HG03469 (cell line): ENCODE measurements around the gene NXPH4.

Source experiments
- ATAC-seq: cut with Tn5 transposase; IDR thresholded peaks from one replicate; pipeline ENCODE4 v1.9.1; 2021; ENCODE audit warnings: mild to moderate bottlenecking, moderate library complexity, moderate number of reproducible peaks; ENCODE audit not compliant: unreplicated experiment

NXPH4 gene

DNA sequence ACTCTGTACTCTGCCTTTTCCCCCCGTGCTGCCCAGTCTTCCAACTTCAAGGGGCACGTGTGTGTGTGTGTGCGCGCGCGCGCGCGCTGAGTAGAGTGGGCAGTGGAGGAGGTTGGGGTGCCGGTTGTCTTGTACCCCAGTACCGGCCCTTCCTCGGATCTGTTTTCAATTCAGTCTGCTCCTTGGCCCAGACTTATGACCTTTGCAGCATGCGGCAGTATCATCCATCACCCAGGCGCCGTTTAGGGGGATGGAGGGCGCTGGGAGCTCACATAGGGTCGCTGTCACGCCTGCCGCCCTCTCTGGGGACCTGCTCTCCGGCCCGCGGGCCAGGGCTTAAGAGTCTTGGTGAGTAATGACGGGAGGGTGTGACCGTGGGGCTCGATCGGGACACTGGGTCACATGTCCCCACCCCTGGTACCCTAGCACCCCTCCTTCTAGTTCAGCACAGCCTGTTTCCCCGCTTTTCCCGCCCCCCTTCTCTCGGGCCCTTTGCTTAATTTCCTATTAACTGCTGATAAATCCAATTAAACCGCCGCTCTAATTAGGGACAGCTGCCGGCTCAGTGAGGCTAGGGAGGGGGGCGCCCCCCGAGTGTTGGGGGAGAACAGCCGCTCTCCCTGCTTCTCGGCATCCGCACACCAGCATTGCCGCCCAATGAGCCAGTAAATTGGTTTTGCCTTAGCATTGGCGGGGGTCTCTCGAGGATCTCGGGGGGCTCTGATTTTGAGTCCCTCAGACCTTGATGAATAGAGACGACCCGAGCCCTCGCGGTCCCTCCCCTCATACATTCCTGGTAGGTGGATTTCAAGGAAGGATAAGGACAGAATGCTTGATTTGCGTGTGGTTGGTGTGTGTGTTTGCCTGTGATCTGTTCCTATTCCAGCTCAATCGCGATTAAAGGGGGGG is 25.1 kb downstream of the NXPH4 start:
- no peak for ATAC-seq

DNA sequence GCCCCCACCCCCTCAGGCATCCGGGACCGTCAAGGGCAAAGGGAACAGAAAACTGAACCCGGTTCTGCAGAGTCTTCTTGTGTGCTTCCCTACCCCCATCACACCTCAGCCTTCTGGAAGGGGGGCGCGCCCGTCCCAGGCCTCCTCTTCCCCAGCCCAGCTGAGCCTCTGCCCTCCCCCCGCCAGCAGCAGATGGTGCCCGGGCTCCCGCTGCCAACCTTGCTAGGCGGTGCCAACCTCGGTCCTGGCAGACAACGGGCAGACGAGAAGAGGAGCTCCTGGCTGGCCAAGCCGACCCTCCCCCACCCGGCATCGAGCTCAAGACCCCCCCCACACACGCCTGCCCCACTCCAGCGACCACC is 25.7 kb downstream of the NXPH4 start:
- no peak for ATAC-seq

DNA sequence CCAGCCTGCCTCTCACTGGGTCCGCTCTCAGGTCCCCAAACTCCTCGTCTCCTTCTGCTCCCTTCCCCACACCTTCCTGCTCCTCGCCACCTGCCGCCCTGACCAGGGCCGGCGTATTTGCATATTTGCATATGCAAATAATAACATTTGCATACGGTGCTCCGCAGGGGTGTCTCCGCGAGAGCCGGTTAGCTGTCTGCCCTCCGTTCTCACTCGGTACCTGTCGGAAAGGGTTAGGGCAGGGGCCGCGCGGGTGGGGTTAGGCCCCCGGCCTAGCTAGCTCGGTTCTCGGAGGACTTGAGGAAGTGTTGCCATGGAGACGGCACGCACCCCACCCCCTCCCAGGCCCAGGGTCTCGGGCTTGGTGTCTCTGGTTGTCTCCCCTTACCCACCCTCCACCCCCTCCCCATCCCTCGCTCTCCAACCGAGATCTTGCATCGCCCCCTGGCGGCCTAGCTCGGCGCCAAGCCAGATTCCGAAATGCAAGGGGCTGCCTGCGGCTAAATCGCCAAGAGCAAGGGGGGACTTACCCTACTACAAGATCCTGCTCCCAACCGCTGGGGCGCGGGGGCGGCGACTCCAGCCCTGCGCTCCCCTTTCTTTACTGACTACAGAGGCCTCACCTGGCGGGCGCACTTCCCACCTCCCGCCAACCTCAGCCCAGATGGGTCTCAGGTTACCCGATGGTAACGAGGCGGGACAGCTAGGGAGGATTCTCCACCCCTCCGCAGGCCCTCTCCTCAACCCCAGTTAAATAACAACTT is 26.3 kb downstream of the NXPH4 start:
- ATAC-seq: no peak

DNA sequence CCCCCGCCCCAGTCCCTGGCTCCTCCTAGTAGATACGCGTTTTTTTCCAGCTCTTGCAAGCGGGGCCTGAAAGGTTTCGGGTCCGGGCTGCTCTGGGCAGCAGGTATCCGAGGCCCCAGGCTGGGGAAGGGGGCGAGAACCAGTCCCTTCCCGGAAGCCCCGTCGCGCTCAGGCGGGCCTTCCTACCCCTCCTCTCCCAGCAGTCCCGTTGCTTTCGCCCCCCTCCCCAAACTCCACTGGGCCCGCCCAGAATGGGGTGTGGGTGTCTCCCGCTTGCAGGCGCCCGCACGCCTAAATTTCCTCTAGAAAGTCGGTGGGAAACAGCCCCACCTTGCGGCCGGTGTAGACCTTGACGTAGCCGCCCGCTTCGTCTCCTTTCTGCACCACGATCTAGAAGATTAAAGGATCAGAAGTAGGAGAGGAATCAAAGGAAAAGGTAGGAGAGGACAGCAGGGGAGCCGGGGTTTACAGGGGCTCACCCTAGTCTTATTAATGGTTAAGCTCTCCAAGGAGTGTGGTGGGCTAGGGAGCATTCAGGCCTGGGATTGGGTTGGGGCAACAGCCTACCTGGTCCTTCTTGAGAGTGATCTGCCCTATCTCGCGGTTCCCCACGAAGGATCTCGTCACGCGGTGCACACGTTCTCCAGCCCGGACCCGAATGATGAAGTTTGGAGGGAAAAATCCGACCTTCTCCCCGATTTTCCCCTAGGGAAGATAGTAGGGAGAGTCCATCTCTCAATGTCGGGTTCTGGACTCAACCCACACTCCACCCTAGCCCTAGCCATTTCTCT is 27.1 kb downstream of the NXPH4 start:
- ATAC-seq: no peak

DNA sequence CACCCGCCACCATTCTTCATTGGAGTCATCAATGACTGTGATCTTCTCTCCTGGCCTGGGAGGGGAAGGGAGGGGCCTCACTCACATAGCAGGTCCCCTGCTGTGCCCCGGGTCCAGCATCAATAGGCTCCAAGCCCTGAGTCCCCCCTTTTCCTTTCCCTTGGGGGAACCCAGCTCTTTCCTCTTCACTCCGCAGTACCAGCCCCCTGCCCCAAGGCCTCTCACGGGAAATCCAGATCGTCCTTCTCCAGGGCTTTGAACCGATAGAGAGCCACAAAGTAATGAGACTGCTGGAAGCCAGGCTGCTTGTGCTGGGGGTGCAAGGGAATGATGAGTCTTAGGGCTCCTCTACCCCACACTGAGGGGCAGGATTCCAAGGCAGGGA is 27.7 kb downstream of the NXPH4 start:
- no peak for ATAC-seq

DNA sequence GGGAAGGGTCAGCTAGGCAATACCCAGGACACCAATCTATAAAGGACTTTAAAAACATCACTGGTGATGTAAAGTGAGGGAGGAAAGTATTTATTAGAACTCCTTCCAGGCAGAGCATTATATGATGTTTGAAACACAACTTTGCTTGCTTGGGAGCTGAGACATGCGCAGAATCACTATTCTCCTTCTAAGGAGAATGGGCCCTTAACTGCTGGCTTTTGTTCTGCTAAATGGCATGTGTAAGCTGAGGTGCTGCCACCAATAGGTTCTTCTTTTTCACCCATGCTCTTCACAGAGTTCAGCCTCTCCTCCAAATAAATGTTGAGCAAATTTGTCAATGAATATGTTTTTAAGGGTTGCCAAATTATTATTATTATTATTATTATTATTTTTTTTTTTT is 30.4 kb downstream of the NXPH4 start:
- ATAC-seq: no peak

DNA sequence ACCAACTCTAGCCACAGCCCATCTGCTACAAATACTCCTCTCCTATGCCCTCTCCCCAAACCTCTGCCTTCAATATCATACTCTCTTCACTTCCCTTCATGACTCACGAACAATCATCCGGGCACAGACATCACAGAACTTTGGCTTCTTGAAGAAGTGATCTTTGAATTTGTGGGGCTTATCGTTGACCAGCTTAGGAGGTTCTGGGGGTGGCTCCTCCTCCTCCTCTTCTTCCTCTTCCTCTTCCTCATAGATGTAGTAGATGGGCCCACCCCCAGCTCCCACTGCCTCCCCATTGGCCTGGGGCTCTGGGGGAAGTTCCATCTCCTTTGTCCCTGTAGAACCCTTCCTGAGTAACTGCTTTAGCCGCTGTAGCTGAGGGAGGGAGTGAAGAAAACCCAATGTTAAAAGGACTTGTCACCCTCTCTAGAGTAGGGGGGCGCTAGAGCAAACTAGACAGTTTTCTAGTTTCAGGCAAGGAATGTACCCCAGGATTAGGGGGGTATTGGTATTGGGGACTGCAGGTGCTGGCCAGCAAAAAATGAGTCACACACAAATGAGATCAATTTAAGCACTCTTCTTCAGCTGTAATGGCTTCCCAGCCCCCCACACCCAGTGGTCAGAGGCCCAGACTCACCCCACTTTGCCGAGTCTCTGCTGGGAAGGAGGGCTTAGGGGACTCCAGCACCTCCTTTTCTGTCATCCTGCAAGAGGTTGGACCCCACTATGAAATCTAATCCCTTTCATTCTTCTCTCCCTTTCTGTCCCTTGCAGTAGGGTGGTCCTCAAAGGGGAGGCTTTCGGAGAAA is 32.5 kb downstream of the NXPH4 start:
- ATAC-seq: no peak

DNA sequence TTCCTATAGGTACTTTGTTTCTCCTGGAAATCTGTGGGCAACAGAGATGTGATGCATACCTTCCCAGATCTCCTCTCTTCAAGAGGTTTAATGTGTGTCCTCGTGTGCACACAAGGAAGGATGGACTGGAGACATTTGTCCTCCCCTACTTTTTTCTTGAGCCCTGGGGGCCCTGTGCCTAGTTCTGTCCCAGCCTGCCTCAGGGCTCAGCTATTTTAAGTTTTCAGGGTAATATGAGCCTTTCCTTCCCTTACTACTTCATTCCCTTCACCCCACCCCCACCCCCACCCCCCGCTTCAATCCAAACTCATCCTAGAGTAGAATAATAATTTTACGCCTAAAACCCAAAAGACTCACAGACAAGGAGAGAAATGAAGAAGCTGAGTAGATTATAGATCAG is 33.9 kb downstream of the NXPH4 start:
- no peak for ATAC-seq

DNA sequence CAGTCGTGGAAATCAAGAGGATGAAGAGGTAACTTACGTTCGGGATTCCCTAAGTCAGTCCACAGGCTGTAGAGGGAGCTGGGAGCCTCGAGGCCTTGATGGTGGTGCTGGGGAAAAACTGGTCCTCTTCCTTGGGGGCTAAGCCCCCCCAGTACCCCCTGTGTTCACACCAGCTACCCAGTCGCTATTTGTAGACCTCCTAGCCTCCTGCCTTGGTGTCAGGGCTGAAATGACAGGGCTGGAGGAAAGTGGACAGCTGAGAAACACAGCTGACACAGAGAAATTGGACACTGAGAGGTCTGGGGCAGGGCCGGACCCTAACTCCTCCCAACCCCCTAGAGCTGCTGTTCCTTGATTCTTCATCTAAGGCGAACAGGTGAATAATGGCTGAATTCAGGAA is 34.4 kb downstream of the NXPH4 start, which contains the start of gene STAC3:
Gene STAC3 (minus strand): TSS at position 232 of the 400 bp plus-strand sequence. CDS start 1,551 bp downstream, outside the sequence.
- ATAC-seq: no peak

DNA sequence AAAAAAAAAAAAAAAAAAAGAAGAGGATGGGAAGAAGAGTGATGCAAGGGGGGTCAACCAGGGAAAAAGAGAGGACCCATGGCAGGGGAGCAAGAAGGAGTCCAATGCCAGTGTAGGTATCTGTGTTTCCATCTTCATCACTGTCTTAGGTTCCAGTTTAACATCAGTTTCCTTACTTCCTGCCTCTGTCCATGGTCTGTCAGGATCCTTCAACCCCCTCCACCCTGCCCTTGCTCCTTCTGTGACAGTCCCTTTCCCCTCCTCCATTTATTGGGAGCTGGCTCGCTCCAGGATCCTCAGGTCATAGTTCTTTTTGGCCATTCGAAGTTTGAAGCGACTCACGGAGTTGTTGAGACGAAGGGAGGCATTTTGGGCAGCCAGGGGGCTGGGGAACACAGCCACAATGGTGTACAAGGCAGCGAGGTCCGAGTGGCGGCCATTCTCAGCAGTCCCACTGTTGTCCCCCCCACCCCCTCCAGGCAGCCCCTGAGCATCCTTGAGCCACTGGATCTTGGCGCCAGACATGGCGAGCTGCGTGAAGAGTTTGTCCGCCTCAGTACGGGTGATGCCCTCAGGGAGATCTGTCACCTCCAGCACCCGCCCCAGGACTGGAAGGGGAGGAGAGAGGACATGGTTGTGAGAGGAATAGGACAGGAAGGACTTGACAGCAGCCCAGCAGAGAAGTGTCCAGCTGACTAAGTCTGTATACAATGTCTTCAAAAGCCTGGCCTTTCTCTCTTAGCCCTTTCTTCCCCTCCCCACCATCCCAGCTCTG is 38.1 kb downstream of the NXPH4 start:
- no peak for ATAC-seq

DNA sequence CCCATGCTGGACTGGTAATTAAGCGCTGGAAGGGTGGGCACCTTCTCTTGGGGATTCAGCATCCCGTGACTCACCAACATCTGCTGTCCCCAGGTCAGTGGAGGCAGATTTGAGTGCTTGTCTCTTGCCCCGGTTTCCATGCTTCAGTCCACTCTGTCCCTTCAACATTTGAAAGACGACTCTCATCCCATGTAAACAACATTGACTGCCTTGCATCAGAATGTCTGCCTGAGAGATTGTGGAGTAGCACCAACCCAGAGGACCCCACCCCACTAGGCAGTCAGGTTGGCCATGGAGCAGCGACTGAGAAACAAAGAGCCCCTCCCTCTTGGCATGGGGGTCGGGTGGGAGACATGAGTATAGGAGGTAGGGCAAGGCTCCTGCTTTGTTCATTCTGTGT is 39.3 kb downstream of the NXPH4 start:
- no peak for ATAC-seq

DNA sequence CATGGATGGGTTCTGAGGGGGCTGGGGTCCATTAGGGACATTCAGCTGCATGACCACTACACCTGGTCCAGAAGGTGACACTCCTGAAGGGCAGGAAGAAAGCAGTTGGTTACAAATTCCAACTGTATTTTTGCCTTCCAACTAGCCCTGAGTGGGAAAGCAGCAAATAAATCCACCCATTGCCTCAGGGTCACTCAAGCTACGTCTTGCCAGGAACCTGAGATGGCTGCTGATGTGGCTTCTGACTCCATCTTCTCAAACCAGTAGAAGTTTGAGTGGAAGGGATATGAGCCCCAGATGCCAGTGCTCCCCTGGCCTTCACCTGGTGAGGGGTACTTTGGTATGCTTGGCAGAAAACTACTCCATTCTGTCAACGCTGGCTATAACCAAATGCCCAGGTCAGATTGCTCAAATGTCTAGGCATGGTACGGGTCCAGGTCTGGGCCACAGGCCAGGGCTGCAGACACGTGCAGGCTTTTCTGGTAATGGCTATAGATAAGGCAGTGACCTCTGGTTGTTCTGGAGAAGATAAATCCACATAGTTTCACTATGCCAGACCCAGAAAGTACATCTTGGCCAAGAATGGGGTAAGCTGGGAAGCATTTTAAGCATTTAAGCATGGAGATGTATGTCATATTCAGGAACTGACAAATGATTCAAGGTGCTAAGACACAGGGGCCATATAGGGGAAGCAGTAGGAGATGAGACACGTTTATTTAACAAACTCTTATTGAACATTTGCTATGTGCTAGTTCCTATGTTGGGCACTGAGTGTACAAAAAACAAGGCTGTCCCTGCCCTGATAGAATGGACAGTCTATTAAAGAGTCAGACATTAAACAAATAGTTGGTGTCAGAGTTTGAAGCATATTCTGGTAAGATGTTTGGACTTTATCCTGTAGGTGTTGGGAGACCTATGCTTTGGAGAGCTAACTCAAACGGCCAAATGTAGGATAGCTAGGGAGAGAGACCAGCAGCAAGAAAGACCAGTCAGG is 42.7 kb downstream of the NXPH4 start:
- no peak for ATAC-seq

DNA sequence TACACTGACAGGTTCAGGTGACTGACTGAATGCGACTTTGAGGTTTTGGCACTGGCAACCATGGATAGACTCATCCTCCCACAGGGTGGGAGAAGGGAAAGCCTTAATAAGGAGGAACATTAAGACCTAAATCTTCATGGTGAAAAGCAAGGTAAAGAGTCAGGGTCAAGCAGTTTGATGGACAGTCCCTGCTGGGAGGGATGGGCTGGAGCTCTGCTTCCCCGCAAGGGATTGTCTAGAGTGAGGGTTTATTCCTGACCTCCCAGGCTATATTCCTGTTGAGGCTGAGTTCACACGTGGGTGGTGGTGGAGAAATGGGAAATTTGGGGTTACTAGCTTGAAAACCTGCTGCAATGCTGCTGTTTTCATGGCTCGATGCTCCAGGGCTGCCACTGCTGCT is 43.8 kb downstream of the NXPH4 start:
- no peak for ATAC-seq

DNA sequence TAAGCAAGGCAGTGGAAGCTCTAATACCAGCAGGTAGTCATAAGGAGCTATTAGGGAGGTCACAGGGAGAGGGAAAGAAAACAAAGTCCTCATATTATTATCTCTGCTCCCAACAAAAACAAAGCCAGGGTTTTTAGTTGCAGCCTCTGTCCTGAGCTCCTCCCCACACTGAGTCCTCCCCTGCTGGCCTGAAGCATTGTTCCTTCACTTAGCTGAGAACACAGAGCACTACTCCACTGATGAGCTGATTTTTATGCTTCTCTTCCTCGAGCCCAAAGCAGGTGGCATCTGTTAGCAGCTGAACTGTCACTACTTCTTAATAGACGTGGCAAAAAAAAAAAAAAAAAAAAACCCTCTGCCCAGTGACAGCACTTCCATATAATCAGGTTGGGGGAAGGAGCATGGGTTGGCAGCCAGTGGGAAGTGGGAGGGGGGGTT is 44.9 kb downstream of the NXPH4 start:
- no peak for ATAC-seq

DNA sequence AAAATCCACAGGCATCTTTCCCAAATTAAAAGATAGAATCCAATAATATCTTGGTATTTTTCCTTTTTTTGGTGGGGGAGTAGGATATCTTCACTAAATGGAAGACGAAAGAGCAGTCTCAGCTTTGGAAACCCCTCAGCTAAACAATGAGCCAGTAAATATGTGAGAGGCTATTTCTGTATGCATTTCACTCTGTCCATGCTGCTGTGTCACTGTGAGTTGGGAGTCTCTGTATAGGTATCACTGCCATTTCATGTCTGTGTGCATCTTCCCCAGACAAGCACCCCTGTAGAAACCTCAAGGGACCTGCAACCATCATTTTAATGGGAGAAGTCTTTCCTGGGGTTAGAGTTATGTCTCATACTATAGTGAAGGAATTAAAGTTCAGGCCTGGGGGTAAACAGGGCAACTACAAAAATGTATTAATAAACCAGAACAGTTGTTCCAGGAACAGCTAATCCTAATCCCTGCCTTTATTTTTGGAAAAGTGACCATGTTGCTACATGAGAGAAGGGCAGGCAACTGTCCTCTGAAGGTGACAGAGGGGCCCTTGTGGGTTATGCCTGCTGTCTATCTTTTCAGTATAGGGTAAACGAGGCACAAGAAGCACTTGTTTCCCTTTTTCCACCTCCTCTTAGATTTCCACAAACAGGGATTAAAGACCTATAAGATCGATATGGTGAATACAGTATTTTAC is 45.7 kb downstream of the NXPH4 start:
- no peak for ATAC-seq

DNA sequence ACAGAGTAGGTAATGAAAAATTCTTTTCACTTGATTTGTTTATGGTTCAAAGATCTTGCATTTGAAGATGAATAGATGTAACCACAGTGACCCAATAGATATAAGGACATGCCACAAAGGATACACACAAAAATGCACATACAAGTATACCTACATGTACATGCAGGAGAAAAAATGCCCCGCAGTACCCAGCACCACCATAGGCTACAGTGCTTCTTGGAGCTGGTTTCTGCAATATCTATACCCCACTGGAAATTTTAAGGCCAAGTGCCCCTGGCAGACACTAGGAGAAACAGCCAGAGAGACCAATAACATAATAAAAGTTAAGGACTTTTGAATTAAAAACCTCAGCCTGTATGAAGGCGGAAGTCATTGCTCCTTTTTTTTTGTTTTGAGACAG is 46.5 kb downstream of the NXPH4 start:
- no peak for ATAC-seq

DNA sequence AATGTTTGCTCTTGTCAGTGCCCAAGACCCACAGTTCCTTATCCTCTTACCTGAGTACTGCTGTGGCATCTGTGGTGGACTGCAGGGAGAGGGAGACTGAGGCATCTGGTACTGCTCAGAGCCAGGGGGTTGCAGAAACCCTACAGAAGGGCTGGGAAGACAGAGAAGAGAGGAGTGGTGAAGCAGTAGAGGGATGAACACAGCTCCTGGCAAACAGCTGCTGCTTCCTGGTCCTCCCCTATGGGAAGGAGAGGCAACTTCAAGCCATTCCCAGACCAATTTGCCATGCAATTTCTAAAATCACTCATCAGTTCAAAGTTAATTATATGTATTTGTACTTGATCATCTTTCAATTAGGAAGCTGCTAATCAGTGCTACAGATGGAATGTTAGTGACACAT is 50.1 kb downstream of the NXPH4 start:
- ATAC-seq: no peak

DNA sequence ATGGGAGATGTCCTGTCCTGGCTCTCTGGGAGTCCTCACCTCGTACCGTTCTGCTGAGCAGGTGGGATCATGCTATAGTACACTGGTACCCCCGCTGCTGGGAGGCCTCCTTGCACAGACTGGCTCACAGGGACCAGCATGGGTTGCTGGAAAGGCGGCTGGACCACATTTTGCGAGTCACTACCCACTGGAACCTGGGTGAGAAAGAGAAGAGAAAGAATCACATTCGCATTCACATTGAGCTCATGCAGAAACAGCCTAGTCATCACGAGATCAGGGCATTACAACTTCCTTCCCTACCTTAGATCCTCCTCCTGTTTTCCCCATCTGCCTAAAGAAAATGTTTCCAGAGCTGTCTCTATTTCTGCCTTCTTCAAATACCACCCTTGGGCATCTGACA is 51.7 kb downstream of the NXPH4 start:
- ATAC-seq: no peak
